Mammary epithelial cell (primary cell): ENCODE measurements around the gene TMED10.

Experiments
- EZH2 ChIP-seq: IDR thresholded peaks from 2 replicates; pipeline ENCODE4 v1.6.1; 2012; ENCODE audit warnings: low read length, inconsistent platforms, borderline replicate concordance
- TF ChIP-seq, protein P1 (sequence below), 2 donors: IDR thresholded peaks in 1 of 2; conservative IDR thresholded peaks in 1 of 2; 2 replicates each; pipeline ENCODE4 v1.5.1; 2011 to 2012; ENCODE audit warnings: inconsistent platforms in 2 of 2, low read length in 2 of 2, mild to moderate bottlenecking in 2 of 2, control low read depth in 1 of 2, low read depth in 1 of 2; ENCODE audit not compliant: insufficient read depth in 1 of 2; ENCODE audit errors: extremely low read depth in 1 of 2

DNA sequence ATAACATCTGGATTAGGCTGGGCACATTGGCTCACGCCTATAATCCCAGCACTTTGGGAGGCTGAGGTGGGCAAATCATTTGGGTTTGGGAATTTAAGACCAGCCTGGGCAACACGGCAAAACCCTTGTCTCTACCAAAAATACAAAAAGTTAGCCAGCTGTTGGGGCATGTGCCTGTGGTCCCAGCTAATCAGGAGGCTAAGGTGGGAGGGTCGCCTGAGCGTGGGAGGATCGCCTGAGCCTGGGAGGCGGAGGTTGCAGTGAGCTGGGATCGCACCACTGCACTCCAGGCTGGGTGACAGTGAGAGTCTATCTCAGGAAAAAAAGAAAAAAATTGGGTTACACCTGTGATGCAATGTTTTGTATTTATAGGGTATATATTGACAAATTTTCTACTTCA is 54.9 kb downstream of the TMED10 start:
- TF ChIP-seq EZH2 = no peak
- TF ChIP-seq, protein P1, sequence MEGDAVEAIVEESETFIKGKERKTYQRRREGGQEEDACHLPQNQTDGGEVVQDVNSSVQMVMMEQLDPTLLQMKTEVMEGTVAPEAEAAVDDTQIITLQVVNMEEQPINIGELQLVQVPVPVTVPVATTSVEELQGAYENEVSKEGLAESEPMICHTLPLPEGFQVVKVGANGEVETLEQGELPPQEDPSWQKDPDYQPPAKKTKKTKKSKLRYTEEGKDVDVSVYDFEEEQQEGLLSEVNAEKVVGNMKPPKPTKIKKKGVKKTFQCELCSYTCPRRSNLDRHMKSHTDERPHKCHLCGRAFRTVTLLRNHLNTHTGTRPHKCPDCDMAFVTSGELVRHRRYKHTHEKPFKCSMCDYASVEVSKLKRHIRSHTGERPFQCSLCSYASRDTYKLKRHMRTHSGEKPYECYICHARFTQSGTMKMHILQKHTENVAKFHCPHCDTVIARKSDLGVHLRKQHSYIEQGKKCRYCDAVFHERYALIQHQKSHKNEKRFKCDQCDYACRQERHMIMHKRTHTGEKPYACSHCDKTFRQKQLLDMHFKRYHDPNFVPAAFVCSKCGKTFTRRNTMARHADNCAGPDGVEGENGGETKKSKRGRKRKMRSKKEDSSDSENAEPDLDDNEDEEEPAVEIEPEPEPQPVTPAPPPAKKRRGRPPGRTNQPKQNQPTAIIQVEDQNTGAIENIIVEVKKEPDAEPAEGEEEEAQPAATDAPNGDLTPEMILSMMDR (conservative IDR thresholded peaks at IDR 0.05 in 1 of 2, IDR thresholded peaks at IDR 0.05 in 1 of 2; ENCODE audit: extremely low read depth in 1 of 2, insufficient read depth in 1 of 2, low read depth in 1 of 2, low read length in 2 of 2) = no peak
